ENCODE results near the gene SLC47A1. TPM values are rescaled to one million over a fixed set of nuclear protein-coding genes. Genes with fewer than 3 reads are reported as not detected.

The SLC47A1 gene
- total and polyA plus RNA-seq, 2 of the 13 experiments (the other 11 are each of a cell fraction or from before 2014, with no cell fraction given), result 42.1 to 67.5 TPM

- TF ChIP-seq ZNF879 (CRISPR knock-in tag; IDR thresholded peaks at IDR 0.05), result 0 out of 2 replicates have a peak, but pooled peaks have one; percentile 77
- TF ChIP-seq, protein P1, sequence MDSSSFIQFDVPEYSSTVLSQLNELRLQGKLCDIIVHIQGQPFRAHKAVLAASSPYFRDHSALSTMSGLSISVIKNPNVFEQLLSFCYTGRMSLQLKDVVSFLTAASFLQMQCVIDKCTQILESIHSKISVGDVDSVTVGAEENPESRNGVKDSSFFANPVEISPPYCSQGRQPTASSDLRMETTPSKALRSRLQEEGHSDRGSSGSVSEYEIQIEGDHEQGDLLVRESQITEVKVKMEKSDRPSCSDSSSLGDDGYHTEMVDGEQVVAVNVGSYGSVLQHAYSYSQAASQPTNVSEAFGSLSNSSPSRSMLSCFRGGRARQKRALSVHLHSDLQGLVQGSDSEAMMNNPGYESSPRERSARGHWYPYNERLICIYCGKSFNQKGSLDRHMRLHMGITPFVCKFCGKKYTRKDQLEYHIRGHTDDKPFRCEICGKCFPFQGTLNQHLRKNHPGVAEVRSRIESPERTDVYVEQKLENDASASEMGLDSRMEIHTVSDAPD (CRISPR knock-in tag; IDR thresholded peaks at IDR 0.05), result no peak; the same call in 1 of the 2 replicates
- TF ChIP-seq ZNF746 (CRISPR knock-in tag; IDR thresholded peaks at IDR 0.05), result no peak
- no peak for TF ChIP-seq ARID2 (CRISPR knock-in tag; IDR thresholded peaks at IDR 0.05; ENCODE audit: borderline replicate concordance)
- no peak for TF ChIP-seq ZNF513 (CRISPR knock-in tag; conservative IDR thresholded peaks at IDR 0.05)
- TF ChIP-seq, protein P2, sequence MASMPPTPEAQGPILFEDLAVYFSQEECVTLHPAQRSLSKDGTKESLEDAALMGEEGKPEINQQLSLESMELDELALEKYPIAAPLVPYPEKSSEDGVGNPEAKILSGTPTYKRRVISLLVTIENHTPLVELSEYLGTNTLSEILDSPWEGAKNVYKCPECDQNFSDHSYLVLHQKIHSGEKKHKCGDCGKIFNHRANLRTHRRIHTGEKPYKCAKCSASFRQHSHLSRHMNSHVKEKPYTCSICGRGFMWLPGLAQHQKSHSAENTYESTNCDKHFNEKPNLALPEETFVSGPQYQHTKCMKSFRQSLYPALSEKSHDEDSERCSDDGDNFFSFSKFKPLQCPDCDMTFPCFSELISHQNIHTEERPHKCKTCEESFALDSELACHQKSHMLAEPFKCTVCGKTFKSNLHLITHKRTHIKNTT (CRISPR knock-in tag; IDR thresholded peaks at IDR 0.05), result no peak
- TF ChIP-seq GATA4 (IDR thresholded peaks at IDR 0.05; ENCODE audit: borderline replicate concordance, low read depth), result no peak
- TF ChIP-seq DPF2 (CRISPR knock-in tag; IDR thresholded peaks at IDR 0.05; ENCODE audit: borderline replicate concordance, low read depth), result no peak
- no peak; the same call in 1 of the 2 replicates for TF ChIP-seq MYC (CRISPR knock-in tag; IDR thresholded peaks at IDR 0.05; ENCODE audit: borderline replicate concordance)
- no peak for TF ChIP-seq ZSCAN22 (CRISPR knock-in tag; IDR thresholded peaks at IDR 0.05)
- TF ChIP-seq, protein P3, sequence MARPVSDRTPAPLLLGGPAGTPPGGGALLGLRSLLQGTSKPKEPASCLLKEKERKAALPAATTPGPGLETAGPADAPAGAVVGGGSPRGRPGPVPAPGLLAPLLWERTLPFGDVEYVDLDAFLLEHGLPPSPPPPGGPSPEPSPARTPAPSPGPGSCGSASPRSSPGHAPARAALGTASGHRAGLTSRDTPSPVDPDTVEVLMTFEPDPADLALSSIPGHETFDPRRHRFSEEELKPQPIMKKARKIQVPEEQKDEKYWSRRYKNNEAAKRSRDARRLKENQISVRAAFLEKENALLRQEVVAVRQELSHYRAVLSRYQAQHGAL (CRISPR knock-in tag; IDR thresholded peaks at IDR 0.05; ENCODE audit: not compliant biosample characterization), result no peak
- no peak for TF ChIP-seq DNMT3B (CRISPR knock-in tag; conservative IDR thresholded peaks at IDR 0.05)
- TF ChIP-seq ZNF496 (CRISPR knock-in tag; IDR thresholded peaks at IDR 0.05; ENCODE audit: insufficient replicate concordance), result no peak
- TF ChIP-seq SIX4 (CRISPR knock-in tag; IDR thresholded peaks at IDR 0.05), result no peak
- no peak for TF ChIP-seq TRIM24 (CRISPR knock-in tag; IDR thresholded peaks at IDR 0.05)
- TF ChIP-seq CSRNP2 (CRISPR knock-in tag; conservative IDR thresholded peaks at IDR 0.05; ENCODE audit: low read depth), result no peak
- TF ChIP-seq FIP1L1 (IDR thresholded peaks at IDR 0.05; ENCODE audit: borderline replicate concordance, insufficient read depth, low read depth, low read length), result no peak
- TF ChIP-seq ZNF264 (CRISPR knock-in tag; IDR thresholded peaks at IDR 0.05), result 0 out of 2 replicates have a peak, but pooled peaks have one; percentile 1
- no peak for TF ChIP-seq EHMT2 (IDR thresholded peaks at IDR 0.05; ENCODE audit: borderline replicate concordance, low read depth, low read length)
- TF ChIP-seq SKI (IDR thresholded peaks at IDR 0.05; ENCODE audit: partially characterized antibody), result peak; percentile 47
- TF ChIP-seq ZFP82 (CRISPR knock-in tag; IDR thresholded peaks at IDR 0.05; ENCODE audit: borderline replicate concordance), result no peak
- TF ChIP-seq ZNF576 (CRISPR knock-in tag; IDR thresholded peaks at IDR 0.05), result no peak
Observed at GRCh38 chr17:19533718-19534561, at the start of gene SLC47A1 (continued).
